ENCODE measurements around the gene TPO. TPM values are rescaled to one million over a fixed set of nuclear protein-coding genes. Genes with fewer than 3 reads are reported as not detected.

The TPO gene
- total RNA-seq, 1 donor from 2014 or later, result not detected

DNA sequence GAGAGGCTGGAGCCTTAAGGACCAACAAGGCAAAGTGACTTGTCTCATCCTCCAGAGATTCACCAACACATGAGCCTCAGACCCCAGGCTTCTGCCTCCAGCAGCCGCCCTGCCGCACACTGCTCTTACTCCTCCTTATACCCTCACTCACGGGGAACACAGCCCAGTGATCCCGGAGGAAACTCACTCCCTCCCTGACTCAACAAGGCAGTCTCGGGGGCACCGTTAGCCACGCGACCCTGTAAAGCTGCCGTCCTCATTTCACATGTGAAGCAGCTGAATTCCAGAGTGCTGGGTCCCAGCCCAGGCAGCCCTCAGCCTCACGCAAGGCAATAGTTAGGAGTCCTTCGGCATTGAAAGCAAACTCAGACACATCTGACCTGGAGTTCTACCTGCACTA is 129.7 kb downstream of the TPO start:
- H3K9ac ChIP-seq, result no peak overlapping the region
- H3K27ac ChIP-seq, result no peak overlapping the region
- H4K20me1 ChIP-seq (ENCODE audit: low read depth), result no peaks in the 10 kb centered on the region
- no peaks in the 10 kb centered on the region for H3K36me3 ChIP-seq
- Mint-ChIP-seq H3K27ac (peak overlapping the region; percentile 48), H3K4me3 (no peak overlapping the region), H3K9me3 (no peaks in the 10 kb centered on the region), H3K27me3 (ENCODE audit: insufficient read depth, low read depth) (peaks cover 7% of the 10 kb centered on the region), H3K4me1 (peaks cover 23% of the 10 kb centered on the region), H3K36me3 (no peaks in the 10 kb centered on the region)
- H3F3A ChIP-seq (ENCODE audit: low read depth), result no peaks in the 10 kb centered on the region
- TF ChIP-seq, protein P1, sequence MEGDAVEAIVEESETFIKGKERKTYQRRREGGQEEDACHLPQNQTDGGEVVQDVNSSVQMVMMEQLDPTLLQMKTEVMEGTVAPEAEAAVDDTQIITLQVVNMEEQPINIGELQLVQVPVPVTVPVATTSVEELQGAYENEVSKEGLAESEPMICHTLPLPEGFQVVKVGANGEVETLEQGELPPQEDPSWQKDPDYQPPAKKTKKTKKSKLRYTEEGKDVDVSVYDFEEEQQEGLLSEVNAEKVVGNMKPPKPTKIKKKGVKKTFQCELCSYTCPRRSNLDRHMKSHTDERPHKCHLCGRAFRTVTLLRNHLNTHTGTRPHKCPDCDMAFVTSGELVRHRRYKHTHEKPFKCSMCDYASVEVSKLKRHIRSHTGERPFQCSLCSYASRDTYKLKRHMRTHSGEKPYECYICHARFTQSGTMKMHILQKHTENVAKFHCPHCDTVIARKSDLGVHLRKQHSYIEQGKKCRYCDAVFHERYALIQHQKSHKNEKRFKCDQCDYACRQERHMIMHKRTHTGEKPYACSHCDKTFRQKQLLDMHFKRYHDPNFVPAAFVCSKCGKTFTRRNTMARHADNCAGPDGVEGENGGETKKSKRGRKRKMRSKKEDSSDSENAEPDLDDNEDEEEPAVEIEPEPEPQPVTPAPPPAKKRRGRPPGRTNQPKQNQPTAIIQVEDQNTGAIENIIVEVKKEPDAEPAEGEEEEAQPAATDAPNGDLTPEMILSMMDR (IDR thresholded peaks at IDR 0.05), result no peak
- TF ChIP-seq EZH2phosphoT487 (IDR thresholded peaks at IDR 0.05) (no peak), EZH2 (IDR thresholded peaks at IDR 0.05) (no peak)
- H3K27me3 ChIP-seq, result no peaks in the 10 kb centered on the region
- no peak overlapping the region for H3K4me3 ChIP-seq
- no peaks in the 10 kb centered on the region for H3K4me1 ChIP-seq
- no peak overlapping the region for H3K4me2 ChIP-seq
- no peak overlapping the region for H2AFZ ChIP-seq (replicated peaks)
- H3K9me3 ChIP-seq (ENCODE audit: low read depth), result no peaks in the 10 kb centered on the region
- DNase-seq (ENCODE audit: low spot score), result no peak
- H3K79me2 ChIP-seq (ENCODE audit: low read depth), result no peaks in the 10 kb centered on the region

DNA sequence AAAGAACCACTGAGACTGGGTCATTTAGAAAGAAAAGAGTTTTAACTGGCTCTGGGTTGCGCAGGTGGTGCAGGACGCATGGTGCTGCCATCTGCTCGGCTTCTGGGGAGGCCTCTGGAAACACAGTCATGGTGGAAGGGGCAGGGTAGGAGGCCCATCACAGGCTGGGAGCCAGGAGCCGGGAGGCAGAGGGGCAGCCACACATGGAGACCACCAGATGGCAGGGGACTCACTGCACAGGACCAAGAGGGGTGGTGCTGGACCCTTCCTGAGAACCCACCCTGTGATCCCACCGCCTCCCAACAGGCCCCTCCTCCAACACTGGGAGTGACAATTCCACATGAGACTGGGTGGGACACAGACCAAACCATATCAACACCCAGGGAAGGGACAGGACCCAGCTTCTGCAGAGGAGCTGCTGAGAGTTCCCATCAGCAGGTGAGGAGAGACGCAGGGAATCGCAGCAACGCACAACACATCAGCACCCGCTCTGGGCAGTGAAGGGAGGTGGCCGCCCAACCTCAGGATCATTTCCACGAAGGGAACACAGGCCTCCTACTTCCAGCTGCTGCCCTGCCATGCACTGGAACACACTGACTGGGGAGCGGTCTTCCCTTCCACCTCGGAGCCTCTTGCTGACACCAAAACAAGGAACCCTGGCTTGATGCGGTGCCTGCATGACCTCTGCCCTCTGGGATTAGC is 130.7 kb downstream of the TPO start:
- no peak overlapping the region for H2AFZ ChIP-seq (replicated peaks)
- no peak overlapping the region for H3K4me2 ChIP-seq
- H3K27me3 Mint-ChIP-seq (ENCODE audit: insufficient read depth, low read depth), result peaks cover 6% of the 10 kb centered on the region
- H3K4me3 ChIP-seq, result no peak overlapping the region
- no peaks in the 10 kb centered on the region for H3K4me1 ChIP-seq
- no peak overlapping the region for H3K27ac Mint-ChIP-seq
- no peaks in the 10 kb centered on the region for H3K27me3 ChIP-seq
- H3K4me3 Mint-ChIP-seq, result no peak overlapping the region
- no peak overlapping the region for H3K9ac ChIP-seq
- peaks cover 23% of the 10 kb centered on the region for H3K4me1 Mint-ChIP-seq
- H3F3A ChIP-seq (ENCODE audit: low read depth), result no peaks in the 10 kb centered on the region
- no peaks in the 10 kb centered on the region for H3K36me3 Mint-ChIP-seq
- no peak overlapping the region for H3K27ac ChIP-seq
- TF ChIP-seq, protein P1 (IDR thresholded peaks at IDR 0.05), result no peak
- TF ChIP-seq EZH2phosphoT487 (IDR thresholded peaks at IDR 0.05), result no peak
- TF ChIP-seq EZH2 (IDR thresholded peaks at IDR 0.05), result no peak
- no peak for DNase-seq (ENCODE audit: low spot score)
- H3K79me2 ChIP-seq (ENCODE audit: low read depth), result no peaks in the 10 kb centered on the region
- no peaks in the 10 kb centered on the region for H3K9me3 Mint-ChIP-seq
- no peaks in the 10 kb centered on the region for H3K9me3 ChIP-seq (ENCODE audit: low read depth)
- no peaks in the 10 kb centered on the region for H3K36me3 ChIP-seq
- no peaks in the 10 kb centered on the region for H4K20me1 ChIP-seq (ENCODE audit: low read depth)

DNA sequence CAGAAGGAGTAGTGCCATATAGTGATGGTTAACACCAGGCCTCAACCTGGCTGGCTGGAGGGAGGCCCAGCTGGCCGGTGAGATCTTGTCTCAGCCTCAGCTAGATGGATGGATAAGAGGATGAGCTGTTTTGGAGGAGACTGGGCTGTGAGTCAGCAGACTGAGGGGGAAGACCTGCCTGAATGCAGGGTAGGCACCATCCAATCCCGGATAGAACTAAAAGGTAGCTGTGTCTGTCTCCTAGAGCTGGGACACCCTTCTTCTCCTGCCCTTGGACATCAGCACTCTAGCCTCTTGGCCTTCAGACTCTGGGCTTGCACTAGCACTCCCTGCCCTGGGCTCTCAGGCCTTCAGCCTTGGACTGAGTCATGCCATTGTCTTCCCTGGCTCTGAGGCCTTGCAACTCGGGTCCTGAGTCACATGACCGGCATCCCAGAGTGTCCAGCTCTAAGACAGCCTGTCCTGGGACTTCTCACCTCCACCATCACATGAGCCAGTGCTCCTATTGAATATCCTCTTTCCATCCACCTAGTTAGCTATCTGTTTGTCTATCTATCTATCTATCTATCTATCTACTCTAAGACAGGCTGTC is 131.3 kb downstream of the TPO start:
- Histone ChIP-seq H3K27ac (no peak overlapping the region), H3K36me3 (no peaks in the 10 kb centered on the region), H3K79me2 (ENCODE audit: low read depth) (no peaks in the 10 kb centered on the region), H3K4me2 (no peak overlapping the region), H3K27me3 (no peaks in the 10 kb centered on the region), H3K9me3 (ENCODE audit: low read depth) (no peaks in the 10 kb centered on the region), H3K4me1 (no peaks in the 10 kb centered on the region), H4K20me1 (ENCODE audit: low read depth) (no peaks in the 10 kb centered on the region), H3K4me3 (no peak overlapping the region), H3K9ac (no peak overlapping the region), H3F3A (ENCODE audit: low read depth) (no peaks in the 10 kb centered on the region), H2AFZ (replicated peaks) (no peak overlapping the region)
- Mint-ChIP-seq H3K4me1 (peaks cover 23% of the 10 kb centered on the region), H3K27me3 (ENCODE audit: insufficient read depth, low read depth) (peaks cover 6% of the 10 kb centered on the region), H3K9me3 (no peaks in the 10 kb centered on the region), H3K36me3 (no peaks in the 10 kb centered on the region), H3K27ac (no peak overlapping the region), H3K4me3 (no peak overlapping the region)
- TF ChIP-seq EZH2 (IDR thresholded peaks at IDR 0.05) (no peak), EZH2phosphoT487 (IDR thresholded peaks at IDR 0.05) (no peak)
- TF ChIP-seq, protein P1 (IDR thresholded peaks at IDR 0.05), result no peak
- no peak for DNase-seq (ENCODE audit: low spot score)
